ENCODE measurements around the gene CISH. TPM values are rescaled to one million over a fixed set of nuclear protein-coding genes. Genes with fewer than 3 reads are reported as not detected.

CISH gene
- total and polyA plus RNA-seq, 9 of the 15 experiments (the other 6 are each of a cell fraction or from before 2014, with no cell fraction given) = 1.7 to 47.7 (median 18.3) TPM

GRCh38 chr3:50599716-50600118 lies 11.9 kb downstream of the CISH start:
- no CpG with 5 or more reads among the region's 1 CpG for WGBS (ENCODE audit: insufficient coverage, low coverage, missing lambda C conversion rate)
- FAIRE-seq (no peak), DNase-seq (ENCODE audit: extremely low read depth in 1 of 4, low spot score in 3 of 4) (peak in 1 of 4 experiments; percentile 11), ATAC-seq (no peak)
- Histone ChIP-seq H3K27me3 (ENCODE audit: control insufficient read depth in 2 of 2, insufficient read depth in 2 of 2, low read length in 2 of 2) (no peaks in the 10 kb centered on the region), H3K9me3 (replicated peaks; ENCODE audit: control insufficient read depth, insufficient read depth, low read depth, low read length) (no peaks in the 10 kb centered on the region), H3K9me1 (ENCODE audit: control insufficient read depth, insufficient read depth, low read length) (no peaks in the 10 kb centered on the region), H4K20me1 (replicated peaks; ENCODE audit: control insufficient read depth, insufficient read depth, low read length) (no peaks in the 10 kb centered on the region), H3K9ac (ENCODE audit: insufficient read depth in 1 of 2, low read depth in 2 of 2, low read length in 2 of 2) (peak overlapping the region; percentile 74 to 89), H3K4me2 (ENCODE audit: insufficient read depth, low read length) (peak overlapping the region; percentile 78), H3K27ac (ENCODE audit: extremely low read depth, low read depth, low read length) (peak overlapping the region; percentile 96), H2AFZ (ENCODE audit: low read depth, low read length) (peak overlapping the region; percentile 65), H3K4me3 (no peak overlapping the region), H3K36me3 (ENCODE audit: control insufficient read depth, insufficient read depth, low read length) (peaks cover 13% of the 10 kb centered on the region; the same call in 2 of the 3 replicates), H3K4me1 (replicated peaks in 1 of 2; ENCODE audit: control insufficient read depth in 2 of 2, insufficient read depth in 2 of 2, low read length in 2 of 2) (peaks cover 48 to 61% of the 10 kb centered on the region in 2 experiments), H3K79me2 (ENCODE audit: control insufficient read depth, insufficient read depth, low read length) (peaks cover 20% of the 10 kb centered on the region)
- in situ Hi-C loops (cut with MboI) = no loop called here
- ChIA-PET CTCF (ENCODE audit: low intra/inter-chr PET ratio) (no interaction called here), POLR2A (interaction anchor here (0.6 to 3.9 kb wide), 5 partner anchors 8 to 255 kb away, joined by 3 to 44 read pairs (median 4); partner anchors contain the start of gene ZMYND10)
- no TSS peak for BruUV-seq (replicated peaks)
- intact Hi-C loops (cut with micrococcal nuclease) = no loop called here
- TF ChIP-seq RBFOX2 (IDR thresholded peaks at IDR 0.05; ENCODE audit: low read depth, low read length) = peak; percentile 37; the same call in 1 of the 2 replicates
- no peak for TF ChIP-seq ARID2 (IDR thresholded peaks at IDR 0.05)
- no peak for TF ChIP-seq TOE1 (IDR thresholded peaks at IDR 0.05; ENCODE audit: borderline replicate concordance)
- no peak for TF ChIP-seq TOE1 (CRISPR knock-in tag; IDR thresholded peaks at IDR 0.05; ENCODE audit: borderline replicate concordance, low read depth)
- TF ChIP-seq ZNF143 (CRISPR knock-in tag; IDR thresholded peaks at IDR 0.05) = 0 out of 2 replicates have a peak, but pooled peaks have one; percentile 34
- no peak for TF ChIP-seq ZNF347 (CRISPR knock-in tag; IDR thresholded peaks at IDR 0.05; ENCODE audit: low read depth)
- no peak for TF ChIP-seq NFIC (IDR thresholded peaks at IDR 0.05)
- no peak for TF ChIP-seq ETV6 (IDR thresholded peaks at IDR 0.05; ENCODE audit: borderline replicate concordance in 1 of 2, low read depth in 2 of 2, low read length in 1 of 2)
- TF ChIP-seq ETV6 (CRISPR knock-in tag; IDR thresholded peaks at IDR 0.05; ENCODE audit: borderline replicate concordance) = no peak
- TF ChIP-seq RBM39 (optimal IDR thresholded peaks at IDR 0.05; ENCODE audit: low read depth, low read length) = no peak
- no peak for TF ChIP-seq HMG20A (CRISPR knock-in tag; conservative IDR thresholded peaks at IDR 0.05)
- TF ChIP-seq ZNF407 (IDR thresholded peaks at IDR 0.05; ENCODE audit: low read depth) = no peak

Measured in K562 (cell line).